Right lobe of liver (tissue), 6 donors: Measurements from ENCODE around the gene PTBP1. TPM values are rescaled to one million over a fixed set of nuclear protein-coding genes. Genes with fewer than 3 reads are reported as not detected.
"Not testable (repeated sequence)": the region's sequence is repeated elsewhere in the genome, so short reads cannot be mapped to it uniquely, and the experiment has no call there.

Experiments
- ATAC-seq, 4 donors: fragments of 200-7000 bp; cut with Tn5 transposase; one replicate each; pipeline ENCODE4 v1.9.1; 2020; ENCODE audit warnings: mild to moderate bottlenecking in 4 of 4, moderate library complexity in 4 of 4
- DNase-seq, 3 donors: peaks; one replicate each; pipeline ENCODE4 v3.0.0-alpha.2; 2020
- H3K27ac ChIP-seq, 3 donors: fragments of 200-600 bp; one replicate each; pipeline ENCODE4 v1.8.0; 2022
- H3K27me3 ChIP-seq, 2 donors: fragments of 200-600 bp; one replicate each; pipeline ENCODE4 v1.8.0; 2022
- H3K36me3 ChIP-seq, 4 donors: fragments of 200-600 bp; sonication (generic) in 1 of 4; one replicate each; pipeline versions ENCODE4 v1.5.1 to v1.8.0; 2017 to 2022; ENCODE audit warnings: control low read depth in 1 of 4
- H3K4me1 ChIP-seq, 4 donors: fragments of 200-600 bp; sonication (generic) in 1 of 4; one replicate each; pipeline versions ENCODE4 v1.5.1 to v1.8.0; 2017 to 2022; ENCODE audit warnings: control low read depth in 1 of 4
- H3K4me3 ChIP-seq, 3 donors: fragments of 200-600 bp; one replicate each; pipeline ENCODE4 v1.8.0; 2022
- H3K9me3 ChIP-seq, 4 donors: fragments of 200-600 bp; sonication (generic) in 1 of 4; one replicate each; pipeline versions ENCODE4 v1.5.1 to v1.8.0; 2017 to 2022; ENCODE audit warnings: control low read depth in 1 of 4
- CTCF ChIP-seq, 4 donors: fragments of 200-600 bp in 3 of 4; fragments of 450-650 bp in 1 of 4; IDR thresholded peaks; one replicate each; pipeline versions ENCODE4 v1.5.1 to v1.8.0; 2016 to 2022; ENCODE audit warnings: antibody characterized with exemption in 4 of 4, mild to moderate bottlenecking in 2 of 4
- POLR2A ChIP-seq: fragments of 450-650 bp; IDR thresholded peaks from one replicate; pipeline ENCODE4 v1.6.1; 2017; ENCODE audit warnings: antibody characterized with exemption, mild to moderate bottlenecking
- WGBS: methylation state at CpG from one replicate; pipeline ENCODE4 v1.1.6; 2018; ENCODE audit warnings: low coverage, low lambda C conversion rate; ENCODE audit not compliant: insufficient coverage; ENCODE audit errors: missing lambda C conversion rate; 5-methylcytosine and 5-hydroxymethylcytosine counted together
- intact Hi-C, 2 donors: fragments of 100-400 bp; cut with DNase I; formaldehyde crosslinking; loops; one replicate each; pipeline versions ENCODE4 v1.11.2 to v1.14.1; 2022
- total RNA-seq, 6 experiments: library from RNA; depleted of rRNA in 2 of 6; stranded (reverse); fragments of >200 nt in 2 of 6; fragmentation: NEBNext Ultra II Directional in 3 of 6; extraction: Animal tissue kit (Norgen Biotek cat#: 25700) in 3 of 6; gene quantifications; one replicate each; pipeline versions ENCODE4 v1.1.0 to v1.2.4, GENCODE V29; 2016 to 2023
- donor health status: DM: no; HTN: yes; CAD: no.
- donor health status: DM: no; HTN: no; CAD: no.
- donor health status: DM: no; HTN: no; CAD: no.
- donor health status: DM: no; HTN: yes; CAD: no.
- donor health status: DM: no; HTN: yes; CAD: no.

The PTBP1 gene
- total RNA-seq, 6 experiments from 2014 or later: 91.1 to 150 (median 129) TPM

DNA sequence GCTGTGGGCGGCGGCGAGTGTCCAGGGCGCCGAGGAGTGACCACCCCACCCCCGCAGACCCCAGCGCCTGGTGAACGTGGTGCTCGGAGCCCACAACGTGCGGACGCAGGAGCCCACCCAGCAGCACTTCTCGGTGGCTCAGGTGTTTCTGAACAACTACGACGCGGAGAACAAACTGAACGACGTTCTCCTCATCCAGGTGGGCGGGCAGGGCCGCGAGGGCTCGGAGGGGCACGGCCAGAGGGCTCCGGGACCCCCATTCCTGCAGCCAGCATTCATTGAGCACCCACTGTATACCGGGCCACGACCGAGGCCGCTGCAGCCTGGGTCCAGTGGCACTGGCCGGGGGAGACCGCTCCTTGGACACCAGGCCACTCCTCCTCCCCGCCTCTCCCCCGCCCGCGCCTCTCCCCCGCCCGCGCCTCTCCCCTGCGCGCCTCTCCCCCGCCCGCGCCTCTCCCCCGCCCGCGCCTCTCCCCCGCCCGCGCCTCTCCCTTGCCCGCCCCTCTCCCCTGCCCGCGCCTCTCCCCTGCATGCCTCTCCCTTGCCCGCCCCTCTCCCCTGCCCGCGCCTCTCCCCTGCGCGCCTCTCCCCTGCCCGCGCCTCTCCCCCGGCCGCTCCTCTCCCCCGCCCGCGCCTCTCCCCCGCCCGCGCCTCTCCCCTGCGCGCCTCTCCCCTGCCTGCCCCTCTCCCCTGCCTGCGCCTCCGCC lies 46.7 kb downstream of the PTBP1 start:
- Histone ChIP-seq H3K27me3 (peaks cover 0 to 8% of the 10 kb centered on the region in 2 donors), H3K27ac (no peak overlapping the region), H3K4me1 (peaks cover 0 to 8% (median 0%) of the 10 kb centered on the region in 4 donors), H3K9me3 (no peaks in the 10 kb centered on the region), H3K4me3 (no peak overlapping the region), H3K36me3 (no peaks in the 10 kb centered on the region)
- WGBS: 44% methylated on average over 34 of the region's 70 CpGs
- ATAC-seq (peak in 2 of 4 donors; percentile 5 to 20), DNase-seq (no peak)
- intact Hi-C loops: no loop called here
- no peak for TF ChIP-seq POLR2A
- no peak for TF ChIP-seq CTCF (IDR thresholded peaks at IDR 0.05)

- ATAC-seq: no peak
- TF ChIP-seq POLR2A (no peak), CTCF (IDR thresholded peaks at IDR 0.05) (no peak)
- Histone ChIP-seq H3K9me3 (no peaks in the 10 kb centered on the region), H3K4me3 (no peak overlapping the region), H3K4me1 (peaks cover 0 to 8% (median 0%) of the 10 kb centered on the region in 4 donors), H3K27ac (no peak overlapping the region), H3K27me3 (peaks cover 0 to 8% of the 10 kb centered on the region in 2 donors), H3K36me3 (no peaks in the 10 kb centered on the region)
- DNase-seq: no peak
- intact Hi-C loops: no loop called here
- WGBS: 49% methylated on average over 10 of the region's 11 CpGs
These were observed 47.3 kb downstream of the PTBP1 start for GRCh38 chr19:844546-844971.

- Histone ChIP-seq H3K9me3 (no peaks in the 10 kb centered on the region), H3K4me3 (no peak overlapping the region), H3K27me3 (peaks cover 0 to 8% of the 10 kb centered on the region in 2 donors), H3K36me3 (no peaks in the 10 kb centered on the region), H3K27ac (no peak overlapping the region), H3K4me1 (peaks cover 0 to 13% (median 3%) of the 10 kb centered on the region in 4 donors)
- intact Hi-C loops: no loop called here
- DNase-seq: no peak
- no peak for ATAC-seq
- WGBS: 53% methylated on average over 7 of the region's 37 CpGs
- no peak for TF ChIP-seq CTCF (IDR thresholded peaks at IDR 0.05)
- TF ChIP-seq POLR2A: no peak
These were observed 48.7 kb downstream of the PTBP1 start for GRCh38 chr19:845707-846521.

- ATAC-seq: no peak
- Histone ChIP-seq H3K4me1 (peaks cover 0 to 11% (median 4%) of the 10 kb centered on the region in 4 donors), H3K36me3 (no peaks in the 10 kb centered on the region), H3K4me3 (no peak overlapping the region), H3K27ac (no peak overlapping the region), H3K27me3 (peaks cover 0 to 6% of the 10 kb centered on the region in 2 donors), H3K9me3 (no peaks in the 10 kb centered on the region)
- 23% methylated on average over 11 of the region's 12 CpGs for WGBS
- intact Hi-C loops: no loop called here
- TF ChIP-seq POLR2A: no peak
- TF ChIP-seq CTCF (IDR thresholded peaks at IDR 0.05): no peak
- no peak for DNase-seq
These were observed 51.2 kb downstream of the PTBP1 start for GRCh38 chr19:848386-848921.

- DNase-seq, H3K27ac ChIP-seq, H3K4me1 ChIP-seq, ATAC-seq, H3K27me3 ChIP-seq, H3K36me3 ChIP-seq, H3K4me3 ChIP-seq, H3K9me3 ChIP-seq, intact Hi-C loops: not testable (repeated sequence)
- 77% methylated on average over 6 of the region's 8 CpGs for WGBS
These were observed 51.9 kb downstream of the PTBP1 start for GRCh38 chr19:849195-849594.
